Stomach smooth muscle (tissue), 2 donors: ENCODE measurements around the gene FRMD4A.

ENCODE experiments used
- H3K27ac ChIP-seq: one replicate; pipeline ENCODE4 v1.7.0; 2013; ENCODE audit warnings: mild to moderate bottlenecking, low read length, inconsistent platforms
- H3K27me3 ChIP-seq, 2 donors: one replicate each; pipeline ENCODE4 v1.7.0; 2013; ENCODE audit warnings: low read length in 2 of 2; ENCODE audit not compliant: insufficient read depth in 2 of 2, control insufficient read depth in 1 of 2
- H3K36me3 ChIP-seq, 2 donors: one replicate each; pipeline ENCODE4 v1.7.0; 2013; ENCODE audit warnings: low read length in 2 of 2; ENCODE audit not compliant: control insufficient read depth in 2 of 2, insufficient read depth in 2 of 2
- H3K4me1 ChIP-seq: one replicate; pipeline ENCODE4 v1.7.0; 2013; ENCODE audit warnings: low read length; ENCODE audit not compliant: control insufficient read depth, insufficient read depth
- H3K4me3 ChIP-seq, 2 donors: one replicate each; pipeline ENCODE4 v1.7.0; 2013; ENCODE audit warnings: low read length in 2 of 2
- H3K9ac ChIP-seq, 2 donors: one replicate each; pipeline ENCODE4 v1.7.0; 2013; ENCODE audit warnings: low read length in 2 of 2, mild to moderate bottlenecking in 1 of 2
- H3K9me3 ChIP-seq, 2 donors: one replicate each; pipeline ENCODE4 v1.7.0; 2013; ENCODE audit warnings: low read length in 2 of 2; ENCODE audit not compliant: control insufficient read depth in 2 of 2
- donor health status: healthy.
- donor health status: Pancreatic carcinoma.

Gene FRMD4A

GRCh38 chr10:13703101-13703818 lies 627.5 kb downstream of the FRMD4A start:
- Histone ChIP-seq H3K4me1 (peaks cover 47% of the 10 kb centered on the region), H3K27ac (no peak overlapping the region), H3K27me3 (no peaks in the 10 kb centered on the region), H3K4me3 (no peak overlapping the region), H3K9me3 (no peaks in the 10 kb centered on the region), H3K9ac (no peak overlapping the region), H3K36me3 (peaks cover 16% of the 10 kb centered on the region in 2 donors)

GRCh38 chr10:13701157-13701919 lies 629.4 kb downstream of the FRMD4A start:
- H3K36me3 ChIP-seq, result peaks cover 16 to 17% of the 10 kb centered on the region in 2 donors
- no peak overlapping the region for H3K27ac ChIP-seq
- H3K4me3 ChIP-seq, result no peak overlapping the region
- no peaks in the 10 kb centered on the region for H3K27me3 ChIP-seq
- peaks cover 36% of the 10 kb centered on the region for H3K4me1 ChIP-seq
- H3K9me3 ChIP-seq, result no peaks in the 10 kb centered on the region
- H3K9ac ChIP-seq, result no peak overlapping the region

GRCh38 chr10:13700473-13701144 lies 630.1 kb downstream of the FRMD4A start:
- Histone ChIP-seq H3K9me3 (no peaks in the 10 kb centered on the region), H3K9ac (no peak overlapping the region), H3K27me3 (no peaks in the 10 kb centered on the region), H3K36me3 (peaks cover 20 to 24% of the 10 kb centered on the region in 2 donors), H3K4me1 (peaks cover 28% of the 10 kb centered on the region), H3K4me3 (no peak overlapping the region), H3K27ac (no peak overlapping the region)

GRCh38 chr10:13699216-13699615 lies 631.5 kb downstream of the FRMD4A start:
- H3K9me3 ChIP-seq, result no peaks in the 10 kb centered on the region
- peaks cover 25% of the 10 kb centered on the region in 2 donors for H3K36me3 ChIP-seq
- H3K9ac ChIP-seq, result no peak overlapping the region
- no peaks in the 10 kb centered on the region for H3K27me3 ChIP-seq
- no peak overlapping the region for H3K4me3 ChIP-seq
- no peak overlapping the region for H3K27ac ChIP-seq
- peaks cover 15% of the 10 kb centered on the region for H3K4me1 ChIP-seq

- Histone ChIP-seq H3K9ac (no peak overlapping the region), H3K27ac (peak overlapping the region; percentile 31), H3K4me3 (no peak overlapping the region), H3K36me3 (peaks cover 35% of the 10 kb centered on the region in 2 donors), H3K4me1 (peaks cover 13% of the 10 kb centered on the region), H3K27me3 (no peaks in the 10 kb centered on the region), H3K9me3 (no peaks in the 10 kb centered on the region)
Observed at GRCh38 chr10:13698217-13698616, 632.5 kb downstream of the FRMD4A start.

GRCh38 chr10:13696071-13696470 lies 634.7 kb downstream of the FRMD4A start:
- no peaks in the 10 kb centered on the region for H3K9me3 ChIP-seq
- no peak overlapping the region for H3K27ac ChIP-seq
- no peak overlapping the region for H3K4me3 ChIP-seq
- no peaks in the 10 kb centered on the region for H3K27me3 ChIP-seq
- H3K9ac ChIP-seq, result no peak overlapping the region
- peaks cover 43 to 50% of the 10 kb centered on the region in 2 donors for H3K36me3 ChIP-seq
- peaks cover 13% of the 10 kb centered on the region for H3K4me1 ChIP-seq

GRCh38 chr10:13695588-13695987 lies 635.1 kb downstream of the FRMD4A start:
- Histone ChIP-seq H3K27me3 (no peaks in the 10 kb centered on the region), H3K27ac (no peak overlapping the region), H3K9ac (no peak overlapping the region), H3K9me3 (no peaks in the 10 kb centered on the region), H3K36me3 (peaks cover 40 to 47% of the 10 kb centered on the region in 2 donors), H3K4me1 (peaks cover 13% of the 10 kb centered on the region), H3K4me3 (no peak overlapping the region)

GRCh38 chr10:13693783-13694700 lies 636.7 kb downstream of the FRMD4A start:
- Histone ChIP-seq H3K27me3 (no peaks in the 10 kb centered on the region), H3K4me3 (no peak overlapping the region), H3K4me1 (peaks cover 11% of the 10 kb centered on the region), H3K9ac (no peak overlapping the region), H3K36me3 (peaks cover 38% of the 10 kb centered on the region in 2 donors), H3K9me3 (no peaks in the 10 kb centered on the region), H3K27ac (no peak overlapping the region)

- Histone ChIP-seq H3K4me3 (no peak overlapping the region), H3K27me3 (no peaks in the 10 kb centered on the region), H3K36me3 (peaks cover 28 to 33% of the 10 kb centered on the region in 2 donors), H3K9ac (no peak overlapping the region), H3K4me1 (peaks cover 22% of the 10 kb centered on the region), H3K27ac (peak overlapping the region; percentile 31), H3K9me3 (no peaks in the 10 kb centered on the region)
Observed at GRCh38 chr10:13690281-13690825, 640.4 kb downstream of the FRMD4A start.

- Histone ChIP-seq H3K27ac (peak overlapping the region; percentile 91), H3K9ac (peak overlapping the region; percentile 43 to 51), H3K9me3 (no peaks in the 10 kb centered on the region), H3K4me3 (peak overlapping the region; percentile 13 to 35), H3K27me3 (no peaks in the 10 kb centered on the region), H3K36me3 (peaks cover 9 to 10% of the 10 kb centered on the region in 2 donors), H3K4me1 (peaks cover 44% of the 10 kb centered on the region)
Observed at GRCh38 chr10:13686331-13686752, 644.4 kb downstream of the FRMD4A start.
